Breast epithelium (tissue), 3 donors: ENCODE data around the gene TKT.

Source experiments
- POLR2A ChIP-seq: fragments of 450-650 bp; IDR thresholded peaks from one replicate; pipeline ENCODE4 v1.6.1; 2016; ENCODE audit warnings: antibody characterized with exemption, mild to moderate bottlenecking, moderate library complexity
- POLR2AphosphoS5 ChIP-seq, 3 donors: sonication (generic); formaldehyde crosslinking; IDR thresholded peaks; one replicate each; pipeline ENCODE4 v1.6.1; 2017; ENCODE audit warnings: antibody characterized with exemption in 3 of 3
- TF ChIP-seq, protein P1 (sequence below), 3 donors: fragments of 450-650 bp; IDR thresholded peaks; one replicate each; pipeline ENCODE4 v1.5.1; 2016 to 2017; ENCODE audit warnings: antibody characterized with exemption in 3 of 3, mild to moderate bottlenecking in 3 of 3, moderate library complexity in 3 of 3

GRCh38 chr3:53185761-53186465 is 69.9 kb downstream of the TKT start:
- TF ChIP-seq, protein P1, sequence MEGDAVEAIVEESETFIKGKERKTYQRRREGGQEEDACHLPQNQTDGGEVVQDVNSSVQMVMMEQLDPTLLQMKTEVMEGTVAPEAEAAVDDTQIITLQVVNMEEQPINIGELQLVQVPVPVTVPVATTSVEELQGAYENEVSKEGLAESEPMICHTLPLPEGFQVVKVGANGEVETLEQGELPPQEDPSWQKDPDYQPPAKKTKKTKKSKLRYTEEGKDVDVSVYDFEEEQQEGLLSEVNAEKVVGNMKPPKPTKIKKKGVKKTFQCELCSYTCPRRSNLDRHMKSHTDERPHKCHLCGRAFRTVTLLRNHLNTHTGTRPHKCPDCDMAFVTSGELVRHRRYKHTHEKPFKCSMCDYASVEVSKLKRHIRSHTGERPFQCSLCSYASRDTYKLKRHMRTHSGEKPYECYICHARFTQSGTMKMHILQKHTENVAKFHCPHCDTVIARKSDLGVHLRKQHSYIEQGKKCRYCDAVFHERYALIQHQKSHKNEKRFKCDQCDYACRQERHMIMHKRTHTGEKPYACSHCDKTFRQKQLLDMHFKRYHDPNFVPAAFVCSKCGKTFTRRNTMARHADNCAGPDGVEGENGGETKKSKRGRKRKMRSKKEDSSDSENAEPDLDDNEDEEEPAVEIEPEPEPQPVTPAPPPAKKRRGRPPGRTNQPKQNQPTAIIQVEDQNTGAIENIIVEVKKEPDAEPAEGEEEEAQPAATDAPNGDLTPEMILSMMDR (IDR thresholded peaks at IDR 0.05), result no peak
- TF ChIP-seq POLR2AphosphoS5 (IDR thresholded peaks at IDR 0.05) (no peak), POLR2A (no peak)
